SU-DHL-6 (cell line): ENCODE data around the gene CMSS1.

Experiments used
- H2AFZ ChIP-seq: fragments of 200-600 bp; sonication (generic); 2 replicates; pipeline ENCODE4 v1.6.1; 2014; ENCODE audit warnings: low read depth, mild to moderate bottlenecking, moderate library complexity, mixed read lengths, antibody characterized with exemption, low read length; ENCODE audit not compliant: severe bottlenecking
- H3F3A ChIP-seq: fragments of 200-600 bp; shearing (Covaris generic); 2 replicates; pipeline ENCODE4 v1.6.0; 2016; ENCODE audit warnings: antibody characterized with exemption, mild to moderate bottlenecking; ENCODE audit not compliant: insufficient read depth
- H3K27ac ChIP-seq: fragments of 200-600 bp; sonication (generic); 2 replicates; pipeline ENCODE4 v1.5.1; 2016; ENCODE audit warnings: low read depth, mild to moderate bottlenecking, low read length, moderate library complexity, mixed read lengths
- H3K27me3 ChIP-seq: fragments of 200-600 bp; sonication (generic), shearing (Covaris generic); 2 replicates; pipeline ENCODE4 v1.6.0; 2014; ENCODE audit warnings: mild to moderate bottlenecking, low read length
- H3K36me3 ChIP-seq: fragments of 200-600 bp; sonication (generic); 2 replicates; pipeline ENCODE4 v1.6.1; 2014; ENCODE audit warnings: mild to moderate bottlenecking, low read length, mixed read lengths
- H3K4me2 ChIP-seq: fragments of 300-600, 200-600 bp; shearing (Covaris generic), sonication (generic); 2 replicates; pipeline ENCODE4 v1.6.0; 2014; ENCODE audit warnings: low read length, low read depth, mild to moderate bottlenecking; ENCODE audit not compliant: poor library complexity, severe bottlenecking
- H3K4me3 ChIP-seq: fragments of 200-600 bp; sonication (generic); 2 replicates; pipeline ENCODE4 v1.5.1; 2014; ENCODE audit warnings: antibody characterized with exemption, low read length, mild to moderate bottlenecking, mixed read lengths; ENCODE audit not compliant: insufficient read depth, poor library complexity, severe bottlenecking
- H3K79me2 ChIP-seq: fragments of 200-600 bp; sonication (generic); 2 replicates; pipeline ENCODE4 v1.6.1; 2014; ENCODE audit warnings: mild to moderate bottlenecking, low read length, moderate library complexity; ENCODE audit not compliant: insufficient read depth
- H3K9ac ChIP-seq: fragments of 200-600 bp; sonication (generic); 2 replicates; pipeline ENCODE4 v1.7.0; 2014; ENCODE audit warnings: mild to moderate bottlenecking, low read length
- H3K9me2 ChIP-seq: fragments of 200-600 bp; sonication (generic); replicated peaks from 2 replicates; pipeline ENCODE4 v1.6.1; 2014; ENCODE audit warnings: low read length; ENCODE audit not compliant: insufficient read depth
- H3K9me3 ChIP-seq: fragments of 200-600 bp; sonication (generic); 2 replicates; pipeline ENCODE4 v1.6.1; 2014; ENCODE audit warnings: low read length, mixed read lengths; ENCODE audit not compliant: insufficient read depth
- H4K20me1 ChIP-seq: fragments of 200-600 bp; sonication (generic); 2 replicates; pipeline ENCODE4 v1.6.1; 2014; ENCODE audit warnings: low read depth, mild to moderate bottlenecking, antibody characterized with exemption, low read length, moderate library complexity, mixed read lengths
- EZH2phosphoT487 ChIP-seq: fragments of 200-600 bp; sonication (generic), shearing (Covaris generic); conservative IDR thresholded peaks from 2 replicates; pipeline ENCODE4 v1.6.1; 2018; ENCODE audit warnings: mild to moderate bottlenecking, antibody characterized with exemption, low read length, moderate library complexity, mixed read lengths
- TF ChIP-seq, protein P1 (sequence below): fragments of 200-600 bp; sonication (generic); IDR thresholded peaks from one replicate; pipeline ENCODE4 v1.5.1; 2017; ENCODE audit warnings: antibody characterized with exemption, mild to moderate bottlenecking, low read length, moderate library complexity; ENCODE audit not compliant: insufficient read depth, poor library complexity, severe bottlenecking

Gene CMSS1

DNA sequence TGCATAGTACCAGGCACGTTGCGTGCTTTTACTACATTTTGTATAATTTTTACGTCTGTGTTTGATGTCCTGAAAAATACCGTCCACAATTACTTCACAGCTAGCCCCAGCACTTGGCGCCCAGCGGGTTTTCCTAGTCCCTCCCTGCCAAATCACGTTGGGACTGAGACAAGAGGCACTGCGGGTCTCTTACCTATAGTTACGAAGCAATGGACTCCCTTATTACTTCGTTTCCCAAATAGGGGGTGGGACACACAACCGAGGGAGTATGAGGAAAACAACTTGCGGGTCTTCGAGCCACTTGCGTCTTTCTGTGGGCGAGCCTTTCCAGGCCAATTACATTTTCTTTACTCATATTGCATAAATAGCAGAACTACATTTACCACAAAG is 620 bp upstream of the CMSS1 start:
- Histone ChIP-seq H3K27ac (0 out of 2 replicates have a peak overlapping the region, but pooled peaks have one; percentile 53), H3K4me2 (peak overlapping the region; percentile 59)
- no peak for TF ChIP-seq EZH2phosphoT487
- TF ChIP-seq, protein P1, sequence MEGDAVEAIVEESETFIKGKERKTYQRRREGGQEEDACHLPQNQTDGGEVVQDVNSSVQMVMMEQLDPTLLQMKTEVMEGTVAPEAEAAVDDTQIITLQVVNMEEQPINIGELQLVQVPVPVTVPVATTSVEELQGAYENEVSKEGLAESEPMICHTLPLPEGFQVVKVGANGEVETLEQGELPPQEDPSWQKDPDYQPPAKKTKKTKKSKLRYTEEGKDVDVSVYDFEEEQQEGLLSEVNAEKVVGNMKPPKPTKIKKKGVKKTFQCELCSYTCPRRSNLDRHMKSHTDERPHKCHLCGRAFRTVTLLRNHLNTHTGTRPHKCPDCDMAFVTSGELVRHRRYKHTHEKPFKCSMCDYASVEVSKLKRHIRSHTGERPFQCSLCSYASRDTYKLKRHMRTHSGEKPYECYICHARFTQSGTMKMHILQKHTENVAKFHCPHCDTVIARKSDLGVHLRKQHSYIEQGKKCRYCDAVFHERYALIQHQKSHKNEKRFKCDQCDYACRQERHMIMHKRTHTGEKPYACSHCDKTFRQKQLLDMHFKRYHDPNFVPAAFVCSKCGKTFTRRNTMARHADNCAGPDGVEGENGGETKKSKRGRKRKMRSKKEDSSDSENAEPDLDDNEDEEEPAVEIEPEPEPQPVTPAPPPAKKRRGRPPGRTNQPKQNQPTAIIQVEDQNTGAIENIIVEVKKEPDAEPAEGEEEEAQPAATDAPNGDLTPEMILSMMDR = no peak

DNA sequence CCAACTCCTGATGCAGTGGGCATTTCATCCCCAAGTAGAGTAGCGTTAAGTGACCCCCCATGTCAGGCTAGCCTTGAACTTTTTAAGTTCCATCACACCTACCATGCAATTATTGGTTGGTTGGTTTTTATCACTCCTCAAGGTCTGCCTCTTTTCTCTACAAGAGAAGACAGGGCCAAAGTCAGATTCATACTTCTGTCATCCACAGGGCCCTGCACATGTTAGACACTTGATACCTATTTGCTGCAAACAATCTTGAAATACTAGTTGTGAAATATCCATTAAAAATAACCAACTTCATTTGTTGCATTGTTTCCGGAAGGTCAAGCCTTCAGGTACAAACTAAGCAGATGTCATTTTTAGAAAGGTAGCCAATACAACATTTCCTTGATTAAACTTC is 1.2 kb downstream of the CMSS1 start:
- H3K27ac ChIP-seq = no peak overlapping the region
- peak overlapping the region; percentile 64 for H3K4me3 ChIP-seq
- H3K27me3 ChIP-seq = no peaks in the 10 kb centered on the region
- H3K36me3 ChIP-seq = no peaks in the 10 kb centered on the region
- no peak for TF ChIP-seq EZH2phosphoT487
- TF ChIP-seq, protein P1 = no peak
- H3K79me2 ChIP-seq = peaks cover 33% of the 10 kb centered on the region; the same call in 1 of the 2 replicates
- H3K9ac ChIP-seq = peak overlapping the region; percentile 60
- H3K9me3 ChIP-seq = no peaks in the 10 kb centered on the region
- H3K4me2 ChIP-seq = peak overlapping the region; percentile 59
- H3F3A ChIP-seq = no peaks in the 10 kb centered on the region
- H4K20me1 ChIP-seq = no peaks in the 10 kb centered on the region
- no peak overlapping the region for H2AFZ ChIP-seq
- no peaks in the 10 kb centered on the region for H3K9me2 ChIP-seq

More for the DNA sequence above, 620 bp upstream of the CMSS1 start:
- Histone ChIP-seq H3K9me2 (no peaks in the 10 kb centered on the region), H3K36me3 (no peaks in the 10 kb centered on the region), H3K79me2 (peaks cover 31% of the 10 kb centered on the region; the same call in 1 of the 2 replicates), H3K9ac (peak overlapping the region; percentile 60), H3F3A (no peaks in the 10 kb centered on the region), H2AFZ (peak overlapping the region; percentile 72), H4K20me1 (no peaks in the 10 kb centered on the region), H3K4me3 (peak overlapping the region; percentile 64), H3K27me3 (no peaks in the 10 kb centered on the region), H3K9me3 (no peaks in the 10 kb centered on the region)

DNA sequence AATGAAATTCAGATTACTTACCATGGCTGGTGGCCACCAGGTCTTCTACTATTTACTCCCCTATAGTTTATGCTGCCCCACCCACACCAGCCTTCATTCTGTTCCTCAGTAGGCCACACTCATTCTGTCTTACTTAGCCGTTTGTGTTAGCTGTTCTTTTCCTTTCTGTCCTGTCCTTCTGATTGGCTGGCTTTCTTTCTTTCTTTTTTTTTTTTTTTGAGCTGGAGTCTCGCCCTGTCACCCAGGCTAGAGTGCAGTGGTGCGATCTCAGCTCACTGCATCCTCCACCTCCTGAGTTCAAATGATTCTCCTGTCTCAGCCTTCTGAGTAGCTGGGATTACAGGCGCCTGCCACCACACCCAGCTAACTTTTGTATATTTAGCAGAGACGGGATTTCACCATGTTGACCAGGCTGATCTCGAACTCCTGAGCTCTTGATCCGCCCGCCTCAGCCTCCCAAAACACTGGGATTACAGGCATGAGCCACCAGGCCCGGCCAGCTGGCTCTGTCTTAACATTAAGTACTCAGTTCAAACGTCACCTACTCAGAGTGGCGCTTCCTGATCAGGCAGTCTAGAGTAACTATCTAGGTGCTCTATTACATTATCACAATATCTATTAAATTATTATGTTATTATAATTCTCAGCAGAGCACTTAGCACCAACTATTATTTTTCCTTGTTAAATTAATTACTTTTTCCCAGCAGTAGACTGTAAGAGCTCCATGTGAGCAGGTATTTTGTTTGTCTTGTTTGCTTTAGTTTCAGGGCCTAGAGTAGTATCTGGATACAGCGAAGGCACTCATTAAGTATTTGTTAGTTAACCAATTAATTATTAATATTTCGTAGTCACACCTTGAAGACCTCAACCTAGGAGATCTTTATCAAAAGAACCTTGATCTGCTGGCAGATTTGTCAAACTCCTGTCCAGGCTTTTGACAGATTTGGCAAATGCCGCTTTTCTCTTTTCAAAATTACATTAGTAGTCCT is 6.4 kb downstream of the CMSS1 start:
- H3K27me3 ChIP-seq = no peaks in the 10 kb centered on the region
- no peak overlapping the region for H3K9ac ChIP-seq
- H4K20me1 ChIP-seq = no peaks in the 10 kb centered on the region
- H3K79me2 ChIP-seq = peaks cover 61% of the 10 kb centered on the region
- H3F3A ChIP-seq = no peaks in the 10 kb centered on the region
- no peaks in the 10 kb centered on the region for H3K9me3 ChIP-seq
- H3K36me3 ChIP-seq = no peaks in the 10 kb centered on the region
- TF ChIP-seq EZH2phosphoT487 = no peak
- TF ChIP-seq, protein P1 = no peak
- no peak overlapping the region for H2AFZ ChIP-seq
- H3K27ac ChIP-seq = no peak overlapping the region
- H3K9me2 ChIP-seq = no peaks in the 10 kb centered on the region
- no peak overlapping the region for H3K4me2 ChIP-seq
- no peak overlapping the region for H3K4me3 ChIP-seq
